Stimulated activated naive CD8-positive, alpha-beta T cell treated with anti-CD3 and anti-CD28 coated beads, Interleukin-15, Interleukin-2, amounts not matched to agents 100 ng/mL and 50 ng/mL, for 24 hours (primary cell): ENCODE data around the gene CBLB.

Source experiments
- H3K27ac Mint-ChIP-seq: one replicate; pipeline ENCODE4 v1.8.0; 2021; ENCODE audit warnings: mild to moderate bottlenecking, mixed read lengths
- H3K27me3 Mint-ChIP-seq: one replicate; pipeline ENCODE4 v1.8.0; 2021; ENCODE audit warnings: mixed read lengths
- H3K36me3 Mint-ChIP-seq: one replicate; pipeline ENCODE4 v1.8.0; 2021; ENCODE audit warnings: low read depth, mixed read lengths
- H3K4me1 Mint-ChIP-seq: one replicate; pipeline ENCODE4 v1.8.0; 2021; ENCODE audit warnings: low read depth, mixed read lengths
- H3K4me3 Mint-ChIP-seq: one replicate; pipeline ENCODE4 v1.8.0; 2021; ENCODE audit warnings: mild to moderate bottlenecking, mixed read lengths
- H3K9me3 Mint-ChIP-seq: one replicate; pipeline ENCODE4 v1.8.0; 2021; ENCODE audit warnings: mixed read lengths

Gene CBLB

DNA sequence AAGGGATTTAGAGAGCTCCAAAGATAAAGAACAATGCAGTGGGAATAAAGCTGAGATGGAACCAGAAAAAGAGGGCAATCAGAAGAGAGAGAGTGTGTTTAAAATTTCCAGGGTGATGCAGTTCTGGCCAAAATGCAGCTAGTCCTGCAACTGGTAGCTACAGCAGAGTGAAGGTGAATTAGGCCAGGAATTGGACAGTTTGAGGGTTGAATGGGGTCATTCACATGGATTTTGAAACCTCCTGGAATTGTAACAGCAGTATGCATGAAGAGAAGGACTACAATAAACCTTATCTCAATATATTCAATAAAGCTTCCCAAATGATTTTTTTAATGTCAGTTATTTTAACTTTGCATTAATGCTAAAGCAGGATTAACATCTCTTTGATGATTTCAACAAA, 85.2 kb downstream of the CBLB start:
- Mint-ChIP-seq H3K27me3 (no peaks in the 10 kb centered on the region), H3K9me3 (no peaks in the 10 kb centered on the region), H3K4me1 (peaks cover 83% of the 10 kb centered on the region), H3K27ac (peak overlapping the region; percentile 0), H3K4me3 (no peak overlapping the region), H3K36me3 (peaks cover 60% of the 10 kb centered on the region)

- H3K4me3 Mint-ChIP-seq = no peak overlapping the region
- H3K4me1 Mint-ChIP-seq = peaks cover 80% of the 10 kb centered on the region
- peaks cover 54% of the 10 kb centered on the region for H3K36me3 Mint-ChIP-seq
- H3K9me3 Mint-ChIP-seq = no peaks in the 10 kb centered on the region
- peak overlapping the region; percentile 54 for H3K27ac Mint-ChIP-seq
- H3K27me3 Mint-ChIP-seq = no peaks in the 10 kb centered on the region
Measured at GRCh38 chr3:105781871-105782270, 86.9 kb downstream of the CBLB start.

DNA sequence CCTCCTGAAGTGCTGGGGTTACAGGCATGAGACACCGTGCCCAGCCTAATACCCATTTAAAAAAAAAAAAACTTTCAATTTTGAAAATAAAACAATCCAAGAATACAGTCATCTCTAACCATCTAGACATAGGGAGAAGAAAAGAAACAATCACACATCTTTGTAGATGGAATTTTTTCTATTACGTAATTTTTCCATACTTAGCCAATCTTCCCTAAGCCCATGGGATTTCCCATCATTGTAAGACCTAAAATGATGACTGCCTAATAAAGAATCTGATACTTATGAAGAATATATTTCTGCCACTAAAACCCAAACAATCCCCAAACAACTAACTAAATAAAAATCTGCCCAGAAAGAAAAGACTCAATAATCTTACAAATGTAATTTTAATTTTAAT, 88.7 kb downstream of the CBLB start:
- Mint-ChIP-seq H3K27ac (peak overlapping the region; percentile 75), H3K36me3 (peaks cover 60% of the 10 kb centered on the region), H3K4me1 (peaks cover 80% of the 10 kb centered on the region), H3K4me3 (no peak overlapping the region), H3K9me3 (no peaks in the 10 kb centered on the region), H3K27me3 (no peaks in the 10 kb centered on the region)

DNA sequence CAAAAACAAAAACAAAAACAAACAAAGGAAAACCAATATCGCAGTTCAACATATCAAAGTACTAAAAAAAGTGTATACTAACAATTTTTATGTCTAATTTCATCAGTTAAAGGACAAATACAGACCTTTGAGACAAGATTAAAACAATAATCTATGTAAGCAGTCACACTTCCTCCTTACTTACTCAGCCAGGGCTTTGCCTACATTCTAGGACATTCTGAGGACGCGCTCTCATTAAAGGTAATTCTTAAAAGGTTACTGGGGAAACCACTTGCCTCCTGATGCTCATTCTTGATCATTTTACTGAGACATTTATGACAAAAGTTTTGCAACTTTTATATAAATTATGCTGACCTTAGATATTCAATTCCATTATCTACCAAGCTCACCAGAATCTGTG, 93.4 kb downstream of the CBLB start:
- no peaks in the 10 kb centered on the region for H3K9me3 Mint-ChIP-seq
- no peaks in the 10 kb centered on the region for H3K27me3 Mint-ChIP-seq
- peak overlapping the region; percentile 42 for H3K4me3 Mint-ChIP-seq
- H3K36me3 Mint-ChIP-seq = peaks cover 81% of the 10 kb centered on the region
- H3K4me1 Mint-ChIP-seq = peaks cover 93% of the 10 kb centered on the region
- H3K27ac Mint-ChIP-seq = peak overlapping the region; percentile 76

DNA sequence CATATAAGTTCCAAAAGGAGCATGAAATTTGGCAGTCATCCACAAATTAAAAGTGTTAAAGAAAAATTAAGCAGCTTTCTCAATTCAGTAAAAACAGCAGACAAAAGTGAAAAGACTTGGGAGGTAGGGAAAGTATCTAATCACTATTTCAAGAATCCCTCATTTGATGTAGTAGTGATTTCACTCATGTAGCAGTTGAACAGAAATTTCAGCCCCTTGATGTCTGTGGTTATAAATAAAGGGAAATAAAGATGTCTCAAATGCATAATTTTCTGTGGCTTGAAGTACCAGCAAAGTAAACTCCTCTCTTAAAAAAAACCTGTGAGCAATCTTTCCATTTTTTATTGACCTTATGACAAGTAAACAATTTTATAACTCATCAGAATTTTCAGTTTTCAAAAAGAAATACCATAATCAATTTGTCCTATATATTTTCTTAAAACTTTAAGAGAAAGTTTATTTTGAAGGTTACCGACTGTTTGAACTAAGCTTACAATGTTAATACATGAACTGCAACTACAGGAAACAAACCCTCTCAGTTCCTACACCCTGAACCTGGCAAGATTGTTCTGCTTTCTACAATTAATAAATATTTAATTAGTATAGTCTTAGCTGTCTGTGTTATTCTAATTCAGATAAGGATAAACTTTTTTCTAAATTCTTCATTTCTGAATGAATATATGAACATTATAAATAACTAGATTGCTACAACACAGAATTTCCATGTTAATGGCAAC, 94.2 kb downstream of the CBLB start:
- Mint-ChIP-seq H3K36me3 (peaks cover 81% of the 10 kb centered on the region), H3K27me3 (no peaks in the 10 kb centered on the region), H3K9me3 (no peaks in the 10 kb centered on the region), H3K4me1 (peaks cover 92% of the 10 kb centered on the region), H3K27ac (peak overlapping the region; percentile 86), H3K4me3 (peak overlapping the region; percentile 36)

GRCh38 chr3:105773291-105773690, 95.5 kb downstream of the CBLB start:
- Mint-ChIP-seq H3K9me3 (peaks cover 3% of the 10 kb centered on the region), H3K4me1 (peaks cover 94% of the 10 kb centered on the region), H3K27ac (peak overlapping the region; percentile 46), H3K36me3 (peaks cover 91% of the 10 kb centered on the region), H3K4me3 (no peak overlapping the region), H3K27me3 (no peaks in the 10 kb centered on the region)

GRCh38 chr3:105772635-105773034, 96.2 kb downstream of the CBLB start:
- Mint-ChIP-seq H3K27ac (peak overlapping the region; percentile 56), H3K27me3 (no peaks in the 10 kb centered on the region), H3K4me1 (peaks cover 94% of the 10 kb centered on the region), H3K4me3 (no peak overlapping the region), H3K36me3 (peaks cover 90% of the 10 kb centered on the region), H3K9me3 (peaks cover 3% of the 10 kb centered on the region)

DNA sequence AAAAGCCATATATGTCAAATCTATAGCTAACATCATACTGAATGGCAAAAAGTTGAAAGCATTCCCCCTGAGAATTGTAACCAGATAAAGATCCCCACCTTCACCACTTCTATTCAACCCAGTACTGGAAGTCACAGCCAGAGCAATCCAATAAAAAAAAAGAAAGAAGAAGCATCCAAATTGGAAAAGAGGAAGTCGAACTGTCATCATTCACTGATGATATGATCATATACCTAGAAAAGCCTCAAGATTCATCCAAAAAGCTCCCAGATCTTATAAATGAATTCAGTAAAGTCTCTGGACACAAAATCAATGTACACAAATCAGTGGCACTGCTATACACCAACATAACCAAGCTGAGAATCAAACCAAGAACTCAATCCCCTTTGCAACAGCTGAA, 97.4 kb downstream of the CBLB start:
- H3K36me3 Mint-ChIP-seq = peaks cover 82% of the 10 kb centered on the region
- peak overlapping the region; percentile 69 for H3K27ac Mint-ChIP-seq
- H3K4me1 Mint-ChIP-seq = peaks cover 95% of the 10 kb centered on the region
- H3K9me3 Mint-ChIP-seq = peaks cover 3% of the 10 kb centered on the region
- peak overlapping the region; percentile 19 for H3K4me3 Mint-ChIP-seq
- no peaks in the 10 kb centered on the region for H3K27me3 Mint-ChIP-seq

- H3K27me3 Mint-ChIP-seq = no peaks in the 10 kb centered on the region
- no peak overlapping the region for H3K27ac Mint-ChIP-seq
- H3K36me3 Mint-ChIP-seq = peaks cover 83% of the 10 kb centered on the region
- peaks cover 95% of the 10 kb centered on the region for H3K4me1 Mint-ChIP-seq
- peaks cover 7% of the 10 kb centered on the region for H3K9me3 Mint-ChIP-seq
- H3K4me3 Mint-ChIP-seq = no peak overlapping the region
Measured at GRCh38 chr3:105770410-105770809, 98.4 kb downstream of the CBLB start.

GRCh38 chr3:105767776-105768175, 101.0 kb downstream of the CBLB start:
- Mint-ChIP-seq H3K27ac (peak overlapping the region; percentile 33), H3K4me3 (peak overlapping the region; percentile 28), H3K4me1 (peaks cover 95% of the 10 kb centered on the region), H3K27me3 (no peaks in the 10 kb centered on the region), H3K36me3 (peaks cover 83% of the 10 kb centered on the region), H3K9me3 (peaks cover 18% of the 10 kb centered on the region)

GRCh38 chr3:105767216-105767615, 101.6 kb downstream of the CBLB start:
- H3K4me3 Mint-ChIP-seq = peak overlapping the region; percentile 28
- no peaks in the 10 kb centered on the region for H3K27me3 Mint-ChIP-seq
- H3K9me3 Mint-ChIP-seq = peaks cover 22% of the 10 kb centered on the region
- peaks cover 93% of the 10 kb centered on the region for H3K4me1 Mint-ChIP-seq
- H3K27ac Mint-ChIP-seq = no peak overlapping the region
- peaks cover 83% of the 10 kb centered on the region for H3K36me3 Mint-ChIP-seq

GRCh38 chr3:105765308-105765639, 103.5 kb downstream of the CBLB start:
- peaks cover 84% of the 10 kb centered on the region for H3K36me3 Mint-ChIP-seq
- H3K9me3 Mint-ChIP-seq = peaks cover 30% of the 10 kb centered on the region
- H3K27me3 Mint-ChIP-seq = no peaks in the 10 kb centered on the region
- peak overlapping the region; percentile 89 for H3K27ac Mint-ChIP-seq
- peaks cover 94% of the 10 kb centered on the region for H3K4me1 Mint-ChIP-seq
- H3K4me3 Mint-ChIP-seq = peak overlapping the region; percentile 8

- H3K4me3 Mint-ChIP-seq = peak overlapping the region; percentile 67
- H3K4me1 Mint-ChIP-seq = peaks cover 88% of the 10 kb centered on the region
- H3K27ac Mint-ChIP-seq = peak overlapping the region; percentile 84
- H3K27me3 Mint-ChIP-seq = no peaks in the 10 kb centered on the region
- H3K9me3 Mint-ChIP-seq = peaks cover 30% of the 10 kb centered on the region
- H3K36me3 Mint-ChIP-seq = peaks cover 83% of the 10 kb centered on the region
Measured at GRCh38 chr3:105764378-105765307, 104.2 kb downstream of the CBLB start.

DNA sequence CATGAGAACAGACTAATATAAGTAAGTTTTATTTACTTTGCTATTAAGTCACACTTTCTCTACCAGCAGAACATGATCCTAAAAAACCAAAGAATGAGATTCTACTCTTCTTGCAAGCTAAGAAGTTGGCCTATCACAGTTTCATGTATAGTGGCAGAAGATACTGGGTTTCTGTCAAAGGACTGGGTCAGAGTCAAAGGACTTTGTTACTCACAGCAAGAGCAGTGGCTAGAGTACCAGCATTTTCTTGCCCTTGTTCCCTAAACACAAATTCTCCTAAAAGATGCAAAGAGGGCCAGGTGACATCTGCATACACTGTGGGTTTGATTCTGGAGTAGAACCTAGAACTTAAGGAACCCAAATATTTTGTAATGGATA, 105.2 kb downstream of the CBLB start:
- peaks cover 29% of the 10 kb centered on the region for H3K9me3 Mint-ChIP-seq
- no peak overlapping the region for H3K4me3 Mint-ChIP-seq
- peaks cover 86% of the 10 kb centered on the region for H3K36me3 Mint-ChIP-seq
- peak overlapping the region; percentile 68 for H3K27ac Mint-ChIP-seq
- H3K27me3 Mint-ChIP-seq = no peaks in the 10 kb centered on the region
- H3K4me1 Mint-ChIP-seq = peaks cover 87% of the 10 kb centered on the region
